Lung microvascular endothelial cell (primary cell): ENCODE results near the gene TMEM143. TPM values are rescaled to one million over a fixed set of nuclear protein-coding genes. Genes with fewer than 3 reads are reported as not detected.
A peak's percentile ranks its signal among the peaks of the same experiment; 100 is the strongest.
"Not testable (repeated sequence)": the region's sequence is repeated elsewhere in the genome, so short reads cannot be mapped to it uniquely, and the experiment has no call there.

ENCODE experiments used
- DNase-seq, 2 donors: peaks; one replicate each; pipeline versions ENCODE4 v3.0.0 to v3.0.0-alpha.2; 2010; ENCODE audit warnings: low read depth in 2 of 2
- total RNA-seq: library from RNA; depleted of rRNA; stranded (reverse); fragments of >200 nt; gene quantifications from 2 replicates; pipeline ENCODE4 v1.2.1, GENCODE V29; 2014

TMEM143 gene
- total RNA-seq, 1 donor from 2014 or later, result 2.0 TPM

DNA sequence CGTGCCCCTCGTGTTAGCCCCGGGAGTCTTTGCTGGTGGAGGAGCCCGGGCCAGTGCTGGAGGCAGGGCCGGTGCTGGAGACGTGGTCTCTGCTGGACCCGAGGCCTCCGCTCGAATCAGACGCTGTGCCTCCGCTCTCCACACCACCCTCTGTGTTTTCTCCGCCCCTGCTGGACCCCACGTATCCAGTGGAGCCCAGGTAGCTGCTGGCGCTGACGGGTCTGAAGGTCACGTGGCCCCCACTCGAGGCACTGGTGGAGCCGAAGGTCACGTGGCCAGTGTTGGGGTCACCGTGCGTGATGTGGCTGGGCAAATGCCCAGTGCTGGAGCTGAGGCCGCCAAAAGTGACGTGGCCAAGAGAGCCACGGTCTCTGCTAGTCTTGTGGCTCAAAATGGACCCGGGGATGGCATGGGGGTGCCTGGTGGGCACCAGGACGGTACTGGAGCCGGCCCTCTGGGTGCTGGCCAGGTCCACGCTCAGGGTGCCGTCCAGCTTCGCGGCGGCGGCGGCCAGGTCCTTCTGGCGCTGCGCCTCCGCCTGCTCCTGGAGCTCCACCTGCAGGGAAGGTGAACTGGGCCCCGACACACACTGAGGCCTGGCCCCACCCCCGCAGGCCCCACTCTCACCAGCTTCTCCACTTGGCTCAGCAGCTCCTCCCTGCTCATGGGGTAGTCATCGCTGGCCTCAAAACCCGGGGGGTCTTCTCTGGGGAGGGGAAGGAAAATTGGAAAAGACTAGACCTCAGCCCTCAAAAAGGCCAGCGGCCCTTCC is 66.6 kb downstream of the TMEM143 start:
- DNase-seq, result no peak

DNA sequence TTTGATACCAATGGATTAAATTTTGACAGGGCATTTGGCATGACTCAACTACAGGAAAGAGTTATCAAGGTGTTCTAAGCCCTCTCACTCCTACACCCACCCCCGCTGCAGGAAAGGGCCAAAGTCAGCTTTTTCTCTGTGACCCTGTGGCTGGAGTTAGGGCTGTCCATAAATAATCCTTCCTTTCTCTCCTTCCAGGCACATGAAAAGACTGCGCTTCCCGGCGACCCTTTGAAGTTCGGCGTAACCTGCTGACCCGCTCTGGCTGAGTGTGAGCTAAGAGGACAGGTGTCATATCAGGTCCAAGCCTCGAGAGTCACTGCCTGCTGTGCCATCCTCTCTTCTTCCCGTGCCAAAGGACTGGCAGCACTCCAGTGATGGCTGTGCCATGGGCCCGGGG is 68.3 kb downstream of the TMEM143 start:
- DNase-seq, result peak in 1 of 2 donors; percentile 73

DNA sequence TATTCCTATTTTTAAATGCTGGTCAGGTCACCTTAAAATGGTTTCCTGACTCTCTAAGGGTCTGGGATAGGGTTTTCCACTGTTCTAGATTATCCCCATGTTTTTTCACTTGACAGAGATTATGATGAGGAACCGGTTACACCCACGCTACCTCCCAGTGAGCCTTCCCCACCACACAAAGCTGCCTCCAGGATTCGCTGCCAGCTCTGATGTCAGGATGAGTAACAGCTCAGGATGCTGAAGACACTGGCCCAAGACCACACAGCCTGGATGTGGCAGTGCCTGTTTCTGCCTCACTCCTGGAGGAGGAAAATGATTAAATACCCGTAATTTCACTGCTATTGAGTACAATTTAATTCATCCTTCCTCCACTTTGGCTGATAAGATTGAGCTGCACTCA is 70.9 kb downstream of the TMEM143 start:
- DNase-seq, result peak in 1 of 2 donors; percentile 43

DNA sequence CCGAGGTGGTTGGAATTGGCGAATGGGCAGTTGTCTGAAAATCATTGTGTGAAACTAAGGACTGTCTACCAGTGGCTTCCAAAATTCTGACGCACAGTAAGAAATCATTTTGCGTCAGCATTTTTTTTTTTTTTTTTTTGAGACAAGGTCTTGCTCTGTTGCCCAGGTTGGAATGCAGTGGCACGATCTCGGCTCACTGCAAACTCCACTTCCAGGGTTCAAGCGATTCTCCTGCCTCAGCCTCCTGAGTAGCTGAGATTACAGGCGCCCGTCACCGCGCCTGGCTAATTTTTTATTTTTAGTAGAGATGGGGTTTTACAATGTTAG is 72.3 kb downstream of the TMEM143 start:
- DNase-seq, result not testable (repeated sequence)

DNA sequence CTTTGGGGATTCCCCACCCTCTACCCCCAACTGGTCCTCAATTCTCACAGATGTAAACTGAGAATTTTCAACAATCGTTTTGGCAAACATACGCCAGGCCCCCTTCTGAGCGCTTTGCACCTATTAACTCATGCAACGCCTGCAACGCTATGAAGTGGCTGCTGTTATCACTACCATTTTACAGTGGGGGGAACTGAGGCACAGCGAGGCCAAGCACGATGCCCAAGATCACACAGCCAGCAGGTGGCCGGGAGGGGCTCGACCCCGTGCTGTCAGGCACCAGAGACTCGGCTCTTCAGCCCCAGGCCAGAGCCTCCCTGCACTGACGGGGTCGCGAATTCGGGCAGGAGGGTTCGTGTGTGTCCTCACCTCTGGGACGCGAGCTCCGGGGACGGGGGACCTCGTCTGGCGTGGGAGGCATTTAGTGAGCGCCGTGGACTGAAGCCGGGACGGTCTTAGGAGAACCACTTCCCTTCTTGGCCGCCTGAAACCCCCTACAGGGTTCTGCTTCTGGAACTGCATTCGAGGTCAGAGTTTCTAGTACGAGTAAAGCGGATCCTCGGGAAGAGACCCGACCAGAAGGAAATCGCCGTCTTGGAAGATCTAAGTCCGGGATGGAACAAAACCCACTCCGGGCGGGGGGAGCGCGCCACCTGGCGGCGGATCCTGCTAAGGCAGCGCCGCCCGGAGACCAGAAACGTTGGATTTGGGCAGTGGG is 72.8 kb downstream of the TMEM143 start:
- peak; percentile 65 to 71 for DNase-seq

DNA sequence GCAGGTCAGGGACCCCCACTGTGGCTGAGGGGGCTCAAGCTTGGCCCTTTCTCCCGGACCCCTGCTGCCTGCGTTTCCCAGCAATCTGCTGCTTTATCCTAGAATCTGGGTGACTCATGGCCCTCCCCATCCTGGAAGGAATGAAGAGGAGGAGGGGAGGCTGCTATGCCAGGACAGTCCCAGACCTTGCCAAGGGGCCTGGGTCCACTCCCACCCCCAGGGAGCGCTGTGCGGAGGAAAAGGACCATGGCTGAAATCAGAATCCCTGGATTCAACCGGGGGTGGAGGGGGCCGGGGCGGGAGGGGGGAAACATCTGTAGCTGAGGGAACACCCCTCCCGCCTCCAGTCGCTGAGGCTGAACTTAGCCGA is 73.4 kb downstream of the TMEM143 start:
- DNase-seq, result no peak

DNA sequence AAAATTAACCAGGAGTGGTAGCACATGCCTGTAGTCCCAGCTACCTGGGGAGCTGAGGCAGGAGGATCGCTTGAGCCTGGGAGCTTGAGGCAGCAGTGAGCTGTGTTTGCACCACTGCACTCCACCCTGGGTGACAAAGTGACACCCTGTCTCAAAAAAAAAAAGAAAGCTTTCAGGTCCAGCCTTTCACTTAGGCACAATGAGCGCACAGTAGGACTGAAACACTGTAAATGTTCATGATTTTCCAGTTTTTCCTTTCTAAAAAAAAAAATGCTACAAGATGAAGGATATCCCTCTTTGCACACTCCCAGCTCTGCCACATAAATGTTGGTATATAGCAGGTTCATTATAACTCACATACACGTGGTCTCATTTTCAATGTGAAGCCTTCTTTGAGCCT is 76.0 kb downstream of the TMEM143 start:
- no peak for DNase-seq

DNA sequence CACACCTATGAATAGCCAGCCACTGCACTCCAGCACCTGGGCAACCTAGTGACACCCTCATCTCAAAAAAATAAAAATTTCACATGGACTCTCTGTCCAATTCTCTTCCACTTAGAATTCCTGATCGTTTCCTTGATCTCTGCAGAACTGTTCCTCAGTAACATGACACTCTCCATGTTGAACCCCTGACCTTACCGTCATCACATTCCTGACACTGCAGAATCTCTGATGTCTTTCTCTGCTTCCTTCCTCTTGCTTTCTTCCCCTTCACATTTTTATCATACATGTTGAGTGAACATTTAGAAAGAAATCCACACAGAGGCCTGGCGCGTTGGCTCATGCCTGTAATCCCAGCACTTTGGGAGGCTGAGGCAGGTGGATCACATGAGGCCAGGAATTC is 78.8 kb downstream of the TMEM143 start:
- DNase-seq, result no peak

DNA sequence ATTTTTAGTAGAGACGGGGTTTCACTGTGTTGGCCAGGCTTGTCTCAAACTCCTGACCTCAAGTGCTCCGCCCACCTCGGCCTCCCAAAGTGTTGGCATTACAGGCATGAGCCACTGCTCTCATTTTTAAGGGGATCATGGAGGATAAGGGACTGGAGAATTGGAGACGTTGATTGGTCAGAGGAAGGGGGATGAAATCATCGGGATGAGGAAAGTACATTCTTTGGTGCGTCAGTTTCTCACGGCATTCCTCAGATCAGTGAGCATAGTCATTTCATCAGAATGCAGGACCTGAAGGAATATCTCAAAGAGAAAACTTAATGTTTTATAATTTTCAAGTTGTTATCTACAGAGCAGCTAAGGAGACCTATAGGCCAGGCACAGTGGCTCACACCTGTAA is 79.8 kb downstream of the TMEM143 start:
- no peak for DNase-seq

Other genes with a start within 250 kb of the TMEM143 start
- gene LIG1, start 193.6 kb downstream of the TMEM143 start, total RNA-seq, result 9.1 and 30.9 TPM in 2 replicates
- 2.0 and 2.2 TPM in 2 replicates for gene ZSWIM9, start 193.3 kb downstream of the TMEM143 start, total RNA-seq
- 55.4 and 69.6 TPM in 2 replicates for gene CARD8, start 108.0 kb downstream of the TMEM143 start, total RNA-seq
- gene ZNF114, start 93.9 kb downstream of the TMEM143 start, total RNA-seq, result under 0.01 and 0.87 TPM in 2 replicates
- gene EMP3, start 38.4 kb downstream of the TMEM143 start, total RNA-seq, result 4.0 and 7.4 TPM in 2 replicates
- not detected in 2 replicates for gene SYNGR4, start 427 bp upstream of the TMEM143 start, total RNA-seq
- 34.9 and 37.0 TPM in 2 replicates for gene KDELR1, start 27.6 kb upstream of the TMEM143 start, total RNA-seq
- 0.20 and 0.22 TPM in 2 replicates for gene GRIN2D, start 29.7 kb upstream of the TMEM143 start, total RNA-seq
- 10.0 and 14.5 TPM in 2 replicates for gene GRWD1, start 82.0 kb upstream of the TMEM143 start, total RNA-seq
- under 0.01 and 0.20 TPM in 2 replicates for gene KCNJ14, start 91.6 kb upstream of the TMEM143 start, total RNA-seq
- 40.1 and 43.1 TPM in 2 replicates for gene CYTH2, start 105.4 kb upstream of the TMEM143 start, total RNA-seq
- gene LMTK3, start 147.9 kb upstream of the TMEM143 start, total RNA-seq, result under 0.01 TPM in 1 of 2 replicates, not detected in the other
- not detected in 2 replicates for gene SULT2B1, start 188.2 kb upstream of the TMEM143 start, total RNA-seq
- gene SPACA4, start 242.8 kb upstream of the TMEM143 start, total RNA-seq, result not detected in 2 replicates